KG1 (cell line): ENCODE results near the gene RASGEF1C.

Experiments
- DNase-seq: peaks from one replicate; lab custom pipeline; 2025; lab: John Stamatoyannopoulos, UW

RASGEF1C gene

GRCh38 chr5:180081481-180081880, 127.5 kb downstream of the RASGEF1C start:
- no peak for DNase-seq

- peak; percentile 36 for DNase-seq
Measured at GRCh38 chr5:180080486-180081280, 128.3 kb downstream of the RASGEF1C start.

- no peak for DNase-seq
Measured at GRCh38 chr5:180079702-180080466, 129.1 kb downstream of the RASGEF1C start.

- DNase-seq, result no peak
Measured at GRCh38 chr5:180078348-180078747, 130.7 kb downstream of the RASGEF1C start.

GRCh38 chr5:180077594-180078284, 131.3 kb downstream of the RASGEF1C start:
- DNase-seq, result no peak

- DNase-seq, result no peak
Measured at GRCh38 chr5:180075703-180076102, 133.3 kb downstream of the RASGEF1C start.

- no peak for DNase-seq
Measured at GRCh38 chr5:180074462-180074861, 134.5 kb downstream of the RASGEF1C start.

- DNase-seq, result no peak
Measured at GRCh38 chr5:180072556-180072955, 136.5 kb downstream of the RASGEF1C start.

- DNase-seq, result no peak
Measured at GRCh38 chr5:180072256-180072548, 136.8 kb downstream of the RASGEF1C start.

GRCh38 chr5:180071531-180072255, 137.3 kb downstream of the RASGEF1C start, which contains the start of gene RNF130:
TSS of gene RNF130 (minus strand) at chr5:180071759. CDS start at chr5:180071702, 57 bp downstream.
- peak; percentile 59 for DNase-seq

GRCh38 chr5:180070756-180071530, 138.1 kb downstream of the RASGEF1C start:
- DNase-seq, result no peak

- peak; percentile 47 for DNase-seq
Measured at GRCh38 chr5:180069589-180070247, 139.3 kb downstream of the RASGEF1C start.

GRCh38 chr5:180068519-180069090, 140.4 kb downstream of the RASGEF1C start:
- no peak for DNase-seq

GRCh38 chr5:180067986-180068385, 141.0 kb downstream of the RASGEF1C start:
- DNase-seq, result no peak

GRCh38 chr5:180060192-180060591, 148.8 kb downstream of the RASGEF1C start:
- DNase-seq, result no peak

GRCh38 chr5:180059326-180059725, 149.7 kb downstream of the RASGEF1C start:
- DNase-seq, result no peak

- no peak for DNase-seq
Measured at GRCh38 chr5:180056153-180056552, 152.9 kb downstream of the RASGEF1C start.

- no peak for DNase-seq
Measured at GRCh38 chr5:180054226-180054625, 154.8 kb downstream of the RASGEF1C start.

- no peak for DNase-seq
Measured at GRCh38 chr5:180053061-180053602, 155.9 kb downstream of the RASGEF1C start.

GRCh38 chr5:180052211-180052818, 156.7 kb downstream of the RASGEF1C start:
- DNase-seq, result no peak
